HepG2 (cell line): ENCODE results near the gene ATF1. TPM values are rescaled to one million over a fixed set of nuclear protein-coding genes. Genes with fewer than 3 reads are reported as not detected.
A peak's percentile ranks its signal among the peaks of the same experiment; 100 is the strongest.

ENCODE experiments used
- ARID4A ChIP-seq: sonication (generic); formaldehyde crosslinking; IDR thresholded peaks from 2 replicates; pipeline ENCODE4 v1.5.0; 2020; ENCODE audit warnings: mild to moderate bottlenecking, missing genetic modification reagents, borderline replicate concordance
- ATAD3A ChIP-seq: sonication (generic); formaldehyde crosslinking; IDR thresholded peaks from 2 replicates; pipeline ENCODE4 v1.4.0; 2020; ENCODE audit warnings: missing genetic modification reagents
- BCL3 ChIP-seq: sonication (generic); formaldehyde crosslinking; IDR thresholded peaks from 2 replicates; pipeline ENCODE4 v1.5.1; 2020; ENCODE audit warnings: mild to moderate bottlenecking, missing genetic modification reagents, moderate library complexity
- EP300 ChIP-seq, 3 experiments: sonication (generic) in 1 of 3; formaldehyde crosslinking in 1 of 3; IDR thresholded peaks; 2 replicates each; pipeline versions ENCODE4 v1.5.1 to v1.6.1; 2011 to 2020; ENCODE audit warnings: low read depth in 2 of 3, low read length in 2 of 3, borderline replicate concordance in 1 of 3, improper control_type of control experiment in 1 of 3, mild to moderate bottlenecking in 1 of 3, missing genetic modification reagents in 1 of 3, moderate library complexity in 1 of 3
- PRMT3 ChIP-seq: sonication (generic); formaldehyde crosslinking; IDR thresholded peaks from 2 replicates; pipeline ENCODE4 v1.8.1; 2022; ENCODE audit warnings: low read depth, mild to moderate bottlenecking, moderate library complexity, missing genetic modification reagents, borderline replicate concordance
- SRY ChIP-seq: sonication (generic); formaldehyde crosslinking; IDR thresholded peaks from 2 replicates; pipeline ENCODE4 v1.8.0; 2022; ENCODE audit warnings: mild to moderate bottlenecking, missing genetic modification reagents
- TP53 ChIP-seq: sonication (generic); formaldehyde crosslinking; conservative IDR thresholded peaks from 2 replicates; pipeline ENCODE4 v1.4.0; 2020; ENCODE audit warnings: missing genetic modification reagents
- ZNF264 ChIP-seq: sonication (generic); formaldehyde crosslinking; IDR thresholded peaks from 2 replicates; pipeline ENCODE4 v1.4.0; 2020; ENCODE audit warnings: missing genetic modification reagents
- ZNF335 ChIP-seq: sonication (generic); formaldehyde crosslinking; IDR thresholded peaks from 2 replicates; pipeline ENCODE4 v1.4.0; 2020; ENCODE audit warnings: missing genetic modification reagents
- ZNF567 ChIP-seq: sonication (generic); formaldehyde crosslinking; IDR thresholded peaks from 2 replicates; pipeline ENCODE4 v1.8.1; 2023; ENCODE audit warnings: mild to moderate bottlenecking, missing genetic modification reagents, borderline replicate concordance
- ZNF776 ChIP-seq: sonication (generic); formaldehyde crosslinking; IDR thresholded peaks from 2 replicates; pipeline ENCODE4 v1.4.0; 2020; ENCODE audit warnings: mild to moderate bottlenecking, missing genetic modification reagents
- polyA plus RNA-seq, 8 experiments: library from polyadenylated mRNA; depleted of rRNA in 3 of 8; stranded (reverse) in 7 of 8; unstranded in 1 of 8; fragments of >200 nt; fragmentation: Illumina TruSeq in 4 of 8; extraction: Trizol in 4 of 8; gene quantifications; 2 replicates each; pipeline versions ENCODE4 v1.2.1 to v1.2.3, GENCODE V29; 2011 to 2016; ENCODE audit warnings: low read depth in 4 of 8, missing spikeins in 1 of 8, mixed read lengths in 1 of 8; ENCODE audit not compliant: insufficient read depth in 1 of 8
- total RNA-seq, 5 experiments: library from RNA; depleted of rRNA; stranded (reverse); fragments of >200 nt; fragmentation: Illumina TruSeq; extraction: Trizol; gene quantifications; 2 replicates each; pipeline ENCODE4 v1.2.3, GENCODE V29; 2016; ENCODE audit warnings: low read depth in 1 of 5
- TF ChIP-seq, protein P1 (sequence below): sonication (generic); formaldehyde crosslinking; IDR thresholded peaks from 2 replicates; pipeline ENCODE4 v1.4.0; 2020; ENCODE audit warnings: missing genetic modification reagents, mild to moderate bottlenecking, borderline replicate concordance
- TF ChIP-seq, protein P2 (sequence below): sonication (generic); formaldehyde crosslinking; IDR thresholded peaks from 2 replicates; pipeline ENCODE4 v1.4.0; 2020; ENCODE audit warnings: missing genetic modification reagents, mild to moderate bottlenecking, borderline replicate concordance
- TF ChIP-seq, protein P3 (sequence below): IDR thresholded peaks from 2 replicates; pipeline ENCODE4 v1.6.1; 2012; ENCODE audit warnings: low read length, improper control_type of control experiment

ATF1 gene
- total and polyA plus RNA-seq, 2 of the 13 experiments (the other 11 are each of a cell fraction or from before 2014, with no cell fraction given) = 29.3 to 52.0 TPM

GRCh38 chr12:50763639-50764285 lies at the start of gene ATF1 (continued):
- TF ChIP-seq, protein P1, sequence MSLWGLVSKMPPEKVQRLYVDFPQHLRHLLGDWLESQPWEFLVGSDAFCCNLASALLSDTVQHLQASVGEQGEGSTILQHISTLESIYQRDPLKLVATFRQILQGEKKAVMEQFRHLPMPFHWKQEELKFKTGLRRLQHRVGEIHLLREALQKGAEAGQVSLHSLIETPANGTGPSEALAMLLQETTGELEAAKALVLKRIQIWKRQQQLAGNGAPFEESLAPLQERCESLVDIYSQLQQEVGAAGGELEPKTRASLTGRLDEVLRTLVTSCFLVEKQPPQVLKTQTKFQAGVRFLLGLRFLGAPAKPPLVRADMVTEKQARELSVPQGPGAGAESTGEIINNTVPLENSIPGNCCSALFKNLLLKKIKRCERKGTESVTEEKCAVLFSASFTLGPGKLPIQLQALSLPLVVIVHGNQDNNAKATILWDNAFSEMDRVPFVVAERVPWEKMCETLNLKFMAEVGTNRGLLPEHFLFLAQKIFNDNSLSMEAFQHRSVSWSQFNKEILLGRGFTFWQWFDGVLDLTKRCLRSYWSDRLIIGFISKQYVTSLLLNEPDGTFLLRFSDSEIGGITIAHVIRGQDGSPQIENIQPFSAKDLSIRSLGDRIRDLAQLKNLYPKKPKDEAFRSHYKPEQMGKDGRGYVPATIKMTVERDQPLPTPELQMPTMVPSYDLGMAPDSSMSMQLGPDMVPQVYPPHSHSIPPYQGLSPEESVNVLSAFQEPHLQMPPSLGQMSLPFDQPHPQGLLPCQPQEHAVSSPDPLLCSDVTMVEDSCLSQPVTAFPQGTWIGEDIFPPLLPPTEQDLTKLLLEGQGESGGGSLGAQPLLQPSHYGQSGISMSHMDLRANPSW = no peak
- TF ChIP-seq TP53 (CRISPR knock-in tag) (no peak), BCL3 (CRISPR knock-in tag) (no peak), ATAD3A (CRISPR knock-in tag) (no peak), ZNF264 (no peak), PRMT3 (CRISPR knock-in tag) (peak; percentile 61; the same call in 1 of the 2 replicates), ZNF335 (CRISPR knock-in tag) (no peak), ZNF776 (CRISPR knock-in tag) (no peak; the same call in 1 of the 2 replicates), EP300 (IDR thresholded peaks at IDR 0.05; ENCODE audit: low read depth in 2 of 2, low read length in 2 of 2) (0 out of 4 replicates have a peak, but pooled peaks of 1 of the 2 experiments have one; percentile 33), EP300 (CRISPR knock-in tag; IDR thresholded peaks at IDR 0.05; ENCODE audit: borderline replicate concordance) (peak; percentile 56; the same call in 1 of the 2 replicates), ARID4A (CRISPR knock-in tag) (peak; percentile 92), ZNF567 (no peak), SRY (0 out of 2 replicates have a peak, but pooled peaks have one; percentile 48)
- TF ChIP-seq, protein P2, sequence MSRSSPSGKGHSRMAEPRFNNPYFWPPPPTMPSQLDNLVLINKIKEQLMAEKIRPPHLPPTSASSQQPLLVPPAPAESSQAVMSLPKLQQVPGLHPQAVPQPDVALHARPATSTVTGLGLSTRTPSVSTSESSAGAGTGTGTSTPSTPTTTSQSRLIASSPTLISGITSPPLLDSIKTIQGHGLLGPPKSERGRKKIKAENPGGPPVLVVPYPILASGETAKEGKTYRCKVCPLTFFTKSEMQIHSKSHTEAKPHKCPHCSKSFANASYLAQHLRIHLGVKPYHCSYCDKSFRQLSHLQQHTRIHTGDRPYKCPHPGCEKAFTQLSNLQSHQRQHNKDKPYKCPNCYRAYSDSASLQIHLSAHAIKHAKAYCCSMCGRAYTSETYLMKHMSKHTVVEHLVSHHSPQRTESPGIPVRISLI (CRISPR knock-in tag) = peak; percentile 54; the same call in 1 of the 2 replicates
- TF ChIP-seq, protein P3, sequence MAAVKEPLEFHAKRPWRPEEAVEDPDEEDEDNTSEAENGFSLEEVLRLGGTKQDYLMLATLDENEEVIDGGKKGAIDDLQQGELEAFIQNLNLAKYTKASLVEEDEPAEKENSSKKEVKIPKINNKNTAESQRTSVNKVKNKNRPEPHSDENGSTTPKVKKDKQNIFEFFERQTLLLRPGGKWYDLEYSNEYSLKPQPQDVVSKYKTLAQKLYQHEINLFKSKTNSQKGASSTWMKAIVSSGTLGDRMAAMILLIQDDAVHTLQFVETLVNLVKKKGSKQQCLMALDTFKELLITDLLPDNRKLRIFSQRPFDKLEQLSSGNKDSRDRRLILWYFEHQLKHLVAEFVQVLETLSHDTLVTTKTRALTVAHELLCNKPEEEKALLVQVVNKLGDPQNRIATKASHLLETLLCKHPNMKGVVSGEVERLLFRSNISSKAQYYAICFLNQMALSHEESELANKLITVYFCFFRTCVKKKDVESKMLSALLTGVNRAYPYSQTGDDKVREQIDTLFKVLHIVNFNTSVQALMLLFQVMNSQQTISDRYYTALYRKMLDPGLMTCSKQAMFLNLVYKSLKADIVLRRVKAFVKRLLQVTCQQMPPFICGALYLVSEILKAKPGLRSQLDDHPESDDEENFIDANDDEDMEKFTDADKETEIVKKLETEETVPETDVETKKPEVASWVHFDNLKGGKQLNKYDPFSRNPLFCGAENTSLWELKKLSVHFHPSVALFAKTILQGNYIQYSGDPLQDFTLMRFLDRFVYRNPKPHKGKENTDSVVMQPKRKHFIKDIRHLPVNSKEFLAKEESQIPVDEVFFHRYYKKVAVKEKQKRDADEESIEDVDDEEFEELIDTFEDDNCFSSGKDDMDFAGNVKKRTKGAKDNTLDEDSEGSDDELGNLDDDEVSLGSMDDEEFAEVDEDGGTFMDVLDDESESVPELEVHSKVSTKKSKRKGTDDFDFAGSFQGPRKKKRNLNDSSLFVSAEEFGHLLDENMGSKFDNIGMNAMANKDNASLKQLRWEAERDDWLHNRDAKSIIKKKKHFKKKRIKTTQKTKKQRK = no peak
